Activated naive CD8-positive, alpha-beta T cell treated with anti-CD3 and anti-CD28 coated beads, Interleukin-2, amount 50 U/mL, for 24 hours (primary cell): ENCODE results near the gene BMPER.

Experiments
- ATAC-seq: fragments of 150-1000 bp; cut with Tn5 transposase; one replicate; pipeline ENCODE4 v1.10.0; 2021
- DNase-seq: peaks from one replicate; pipeline ENCODE4 v3.0.0; 2021
- H3K27ac Mint-ChIP-seq: one replicate; pipeline ENCODE4 v1.8.0; 2021; ENCODE audit warnings: mild to moderate bottlenecking, mixed read lengths
- H3K27me3 Mint-ChIP-seq: one replicate; pipeline ENCODE4 v1.8.0; 2021; ENCODE audit warnings: mixed read lengths
- H3K36me3 Mint-ChIP-seq: one replicate; pipeline ENCODE4 v1.8.0; 2021; ENCODE audit warnings: low read depth, mixed read lengths
- H3K4me1 Mint-ChIP-seq: one replicate; pipeline ENCODE4 v1.8.0; 2021; ENCODE audit warnings: mixed read lengths
- H3K4me3 Mint-ChIP-seq: one replicate; pipeline ENCODE4 v1.8.0; 2021; ENCODE audit warnings: mild to moderate bottlenecking, moderate library complexity, mixed read lengths
- H3K9me3 Mint-ChIP-seq: one replicate; pipeline ENCODE4 v1.8.0; 2021; ENCODE audit warnings: mixed read lengths

BMPER gene

GRCh38 chr7:33923440-33924229 lies 18.3 kb downstream of the BMPER start:
- Mint-ChIP-seq H3K9me3 (no peaks in the 10 kb centered on the region), H3K4me1 (no peaks in the 10 kb centered on the region), H3K27me3 (peaks cover 10% of the 10 kb centered on the region), H3K27ac (no peak overlapping the region), H3K4me3 (no peak overlapping the region), H3K36me3 (no peaks in the 10 kb centered on the region)
- DNase-seq = no peak
- ATAC-seq = no peak

GRCh38 chr7:33926535-33926934 lies 21.2 kb downstream of the BMPER start:
- H3K36me3 Mint-ChIP-seq = no peaks in the 10 kb centered on the region
- no peak overlapping the region for H3K4me3 Mint-ChIP-seq
- H3K4me1 Mint-ChIP-seq = no peaks in the 10 kb centered on the region
- DNase-seq = no peak
- no peak overlapping the region for H3K27ac Mint-ChIP-seq
- no peak for ATAC-seq
- peaks cover 9% of the 10 kb centered on the region for H3K27me3 Mint-ChIP-seq
- H3K9me3 Mint-ChIP-seq = no peaks in the 10 kb centered on the region

- ATAC-seq = no peak
- H3K9me3 Mint-ChIP-seq = no peaks in the 10 kb centered on the region
- no peak for DNase-seq
- H3K27ac Mint-ChIP-seq = no peak overlapping the region
- no peaks in the 10 kb centered on the region for H3K36me3 Mint-ChIP-seq
- peaks cover 20% of the 10 kb centered on the region for H3K27me3 Mint-ChIP-seq
- H3K4me1 Mint-ChIP-seq = no peaks in the 10 kb centered on the region
- H3K4me3 Mint-ChIP-seq = no peak overlapping the region
Measured at GRCh38 chr7:33928986-33929385, 23.6 kb downstream of the BMPER start.

- no peak overlapping the region for H3K27ac Mint-ChIP-seq
- DNase-seq (no peak), ATAC-seq (no peak)
- no peaks in the 10 kb centered on the region for H3K36me3 Mint-ChIP-seq
- H3K27me3 Mint-ChIP-seq = peaks cover 14% of the 10 kb centered on the region
- H3K4me1 Mint-ChIP-seq = no peaks in the 10 kb centered on the region
- H3K9me3 Mint-ChIP-seq = no peaks in the 10 kb centered on the region
- no peak overlapping the region for H3K4me3 Mint-ChIP-seq
Measured at GRCh38 chr7:33932221-33932620, 26.9 kb downstream of the BMPER start.

- Mint-ChIP-seq H3K27ac (no peak overlapping the region), H3K4me1 (no peaks in the 10 kb centered on the region), H3K36me3 (no peaks in the 10 kb centered on the region), H3K9me3 (no peaks in the 10 kb centered on the region), H3K4me3 (no peak overlapping the region), H3K27me3 (peaks cover 14% of the 10 kb centered on the region)
- DNase-seq = peak; percentile 68
- ATAC-seq = no peak
Measured at GRCh38 chr7:33932832-33933468, 27.6 kb downstream of the BMPER start.

GRCh38 chr7:33933611-33934281 lies 28.4 kb downstream of the BMPER start:
- no peak for ATAC-seq
- H3K9me3 Mint-ChIP-seq = no peaks in the 10 kb centered on the region
- H3K36me3 Mint-ChIP-seq = no peaks in the 10 kb centered on the region
- H3K27ac Mint-ChIP-seq = no peak overlapping the region
- H3K27me3 Mint-ChIP-seq = peaks cover 14% of the 10 kb centered on the region
- no peak overlapping the region for H3K4me3 Mint-ChIP-seq
- no peaks in the 10 kb centered on the region for H3K4me1 Mint-ChIP-seq
- DNase-seq = no peak

GRCh38 chr7:33934391-33934790 lies 29.1 kb downstream of the BMPER start:
- no peaks in the 10 kb centered on the region for H3K4me1 Mint-ChIP-seq
- no peak overlapping the region for H3K4me3 Mint-ChIP-seq
- H3K27me3 Mint-ChIP-seq = peaks cover 12% of the 10 kb centered on the region
- no peak overlapping the region for H3K27ac Mint-ChIP-seq
- no peaks in the 10 kb centered on the region for H3K9me3 Mint-ChIP-seq
- no peaks in the 10 kb centered on the region for H3K36me3 Mint-ChIP-seq
- ATAC-seq (no peak), DNase-seq (no peak)

GRCh38 chr7:33936503-33936902 lies 31.2 kb downstream of the BMPER start:
- no peaks in the 10 kb centered on the region for H3K9me3 Mint-ChIP-seq
- H3K36me3 Mint-ChIP-seq = no peaks in the 10 kb centered on the region
- ATAC-seq (no peak), DNase-seq (no peak)
- no peak overlapping the region for H3K27ac Mint-ChIP-seq
- no peaks in the 10 kb centered on the region for H3K4me1 Mint-ChIP-seq
- H3K27me3 Mint-ChIP-seq = peaks cover 14% of the 10 kb centered on the region
- no peak overlapping the region for H3K4me3 Mint-ChIP-seq

GRCh38 chr7:33937871-33938270 lies 32.5 kb downstream of the BMPER start:
- DNase-seq = no peak
- Mint-ChIP-seq H3K36me3 (no peaks in the 10 kb centered on the region), H3K9me3 (no peaks in the 10 kb centered on the region), H3K4me1 (no peaks in the 10 kb centered on the region), H3K27ac (no peak overlapping the region), H3K27me3 (peaks cover 11% of the 10 kb centered on the region), H3K4me3 (no peak overlapping the region)
- no peak for ATAC-seq

- Mint-ChIP-seq H3K4me3 (no peak overlapping the region), H3K9me3 (no peaks in the 10 kb centered on the region), H3K4me1 (no peaks in the 10 kb centered on the region), H3K36me3 (no peaks in the 10 kb centered on the region), H3K27ac (no peak overlapping the region), H3K27me3 (peaks cover 2% of the 10 kb centered on the region)
- ATAC-seq (no peak), DNase-seq (no peak)
Measured at GRCh38 chr7:33939121-33939520, 33.8 kb downstream of the BMPER start.

- H3K4me3 Mint-ChIP-seq = no peak overlapping the region
- H3K4me1 Mint-ChIP-seq = no peaks in the 10 kb centered on the region
- no peak overlapping the region for H3K27ac Mint-ChIP-seq
- H3K27me3 Mint-ChIP-seq = peaks cover 2% of the 10 kb centered on the region
- DNase-seq (no peak), ATAC-seq (no peak)
- H3K36me3 Mint-ChIP-seq = no peaks in the 10 kb centered on the region
- H3K9me3 Mint-ChIP-seq = no peaks in the 10 kb centered on the region
Measured at GRCh38 chr7:33940503-33940902, 35.2 kb downstream of the BMPER start.

GRCh38 chr7:33941418-33941817 lies 36.1 kb downstream of the BMPER start:
- H3K9me3 Mint-ChIP-seq = no peaks in the 10 kb centered on the region
- no peaks in the 10 kb centered on the region for H3K36me3 Mint-ChIP-seq
- DNase-seq (no peak), ATAC-seq (no peak)
- H3K4me1 Mint-ChIP-seq = no peaks in the 10 kb centered on the region
- no peak overlapping the region for H3K27ac Mint-ChIP-seq
- peaks cover 10% of the 10 kb centered on the region for H3K27me3 Mint-ChIP-seq
- H3K4me3 Mint-ChIP-seq = no peak overlapping the region

- Mint-ChIP-seq H3K36me3 (no peaks in the 10 kb centered on the region), H3K4me1 (no peaks in the 10 kb centered on the region), H3K27me3 (peaks cover 8% of the 10 kb centered on the region), H3K27ac (no peak overlapping the region), H3K9me3 (no peaks in the 10 kb centered on the region), H3K4me3 (no peak overlapping the region)
- DNase-seq (no peak), ATAC-seq (no peak)
Measured at GRCh38 chr7:33946094-33946699, 40.9 kb downstream of the BMPER start.

- Mint-ChIP-seq H3K9me3 (no peaks in the 10 kb centered on the region), H3K4me1 (no peaks in the 10 kb centered on the region), H3K36me3 (no peaks in the 10 kb centered on the region), H3K27me3 (peaks cover 12% of the 10 kb centered on the region), H3K27ac (no peak overlapping the region), H3K4me3 (no peak overlapping the region)
- no peak for ATAC-seq
- no peak for DNase-seq
Measured at GRCh38 chr7:33950047-33950714, 44.8 kb downstream of the BMPER start.
